WTC11 (cell line): ENCODE results near the gene MOB3A.

Experiments
- CTCF ChIP-seq: fragments of 200-600 bp; IDR thresholded peaks from 2 replicates; pipeline ENCODE4 v1.8.0; 2022; ENCODE audit warnings: antibody characterized with exemption
- ELF4 ChIP-seq: sonication (generic); formaldehyde crosslinking; IDR thresholded peaks from 2 replicates; pipeline ENCODE4 v1.8.1; 2022; ENCODE audit warnings: low read depth, mild to moderate bottlenecking, moderate library complexity, missing genetic modification reagents
- ESRRA ChIP-seq: sonication (generic); formaldehyde crosslinking; IDR thresholded peaks from 2 replicates; pipeline ENCODE4 v1.8.1; 2022; ENCODE audit warnings: mild to moderate bottlenecking, missing genetic modification reagents, borderline replicate concordance
- ETV6 ChIP-seq: sonication (generic); formaldehyde crosslinking; IDR thresholded peaks from 2 replicates; pipeline ENCODE4 v1.8.1; 2022; ENCODE audit warnings: mild to moderate bottlenecking, missing genetic modification reagents
- IRF2 ChIP-seq: sonication (generic); formaldehyde crosslinking; IDR thresholded peaks from 2 replicates; pipeline ENCODE4 v1.8.0; 2022; ENCODE audit warnings: low read depth, missing genetic modification reagents, borderline replicate concordance
- JAZF1 ChIP-seq: fragments of 250-450 bp; sonication (Bioruptor Pico); IDR thresholded peaks from 2 replicates; pipeline ENCODE4 v1.9.0; 2021; ENCODE audit warnings: moderate library complexity, mild to moderate bottlenecking, inconsistent platforms
- KAT7 ChIP-seq: sonication (generic); formaldehyde crosslinking; IDR thresholded peaks from 2 replicates; pipeline ENCODE4 v1.8.1; 2023; ENCODE audit warnings: missing genetic modification reagents, mild to moderate bottlenecking, borderline replicate concordance
- TEAD4 ChIP-seq: sonication (generic); formaldehyde crosslinking; IDR thresholded peaks from 2 replicates; pipeline ENCODE4 v1.8.0; 2022; ENCODE audit warnings: mild to moderate bottlenecking, missing genetic modification reagents
- ZBTB43 ChIP-seq: sonication (generic); formaldehyde crosslinking; IDR thresholded peaks from 2 replicates; pipeline ENCODE4 v1.8.1; 2023; ENCODE audit warnings: mild to moderate bottlenecking, missing genetic modification reagents
- ZNF121 ChIP-seq: sonication (generic); formaldehyde crosslinking; IDR thresholded peaks from 2 replicates; pipeline ENCODE4 v1.8.0; 2023; ENCODE audit warnings: missing genetic modification reagents
- ZNF219 ChIP-seq: sonication (generic); formaldehyde crosslinking; IDR thresholded peaks from 2 replicates; pipeline ENCODE4 v1.8.0; 2023; ENCODE audit warnings: missing genetic modification reagents, mild to moderate bottlenecking, borderline replicate concordance
- TF ChIP-seq, protein P1 (sequence below): sonication (generic); formaldehyde crosslinking; IDR thresholded peaks from 2 replicates; pipeline ENCODE4 v1.8.0; 2022; ENCODE audit warnings: mild to moderate bottlenecking, missing genetic modification reagents

- no peak for TF ChIP-seq CTCF
- TF ChIP-seq ZBTB43 (CRISPR knock-in tag): no peak
- TF ChIP-seq, protein P1, sequence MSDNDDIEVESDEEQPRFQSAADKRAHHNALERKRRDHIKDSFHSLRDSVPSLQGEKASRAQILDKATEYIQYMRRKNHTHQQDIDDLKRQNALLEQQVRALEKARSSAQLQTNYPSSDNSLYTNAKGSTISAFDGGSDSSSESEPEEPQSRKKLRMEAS (CRISPR knock-in tag): no peak
- no peak for TF ChIP-seq IRF2 (CRISPR knock-in tag)
- no peak for TF ChIP-seq ETV6
- no peak for TF ChIP-seq ELF4 (CRISPR knock-in tag)
- no peak for TF ChIP-seq ESRRA (CRISPR knock-in tag)
- no peak for TF ChIP-seq ZNF121 (CRISPR knock-in tag)
- no peak for TF ChIP-seq TEAD4 (CRISPR knock-in tag)
- TF ChIP-seq JAZF1: no peak
- no peak for TF ChIP-seq ZNF219
- TF ChIP-seq KAT7: no peak
These were observed 26.1 kb upstream of the MOB3A start for GRCh38 chr19:2122251-2122650.
